VCaP (cell line): ENCODE results near the gene FAM193B.

Experiments used
- H3K27ac ChIP-seq: fragments of 450-650 bp; 2 replicates; pipeline ENCODE4 v1.5.1; 2017
- TF ChIP-seq, protein P1 (sequence below): fragments of 450-650 bp; conservative IDR thresholded peaks from 2 replicates; pipeline ENCODE4 v1.5.1; 2017; ENCODE audit warnings: mild to moderate bottlenecking, moderate library complexity

The FAM193B gene

DNA sequence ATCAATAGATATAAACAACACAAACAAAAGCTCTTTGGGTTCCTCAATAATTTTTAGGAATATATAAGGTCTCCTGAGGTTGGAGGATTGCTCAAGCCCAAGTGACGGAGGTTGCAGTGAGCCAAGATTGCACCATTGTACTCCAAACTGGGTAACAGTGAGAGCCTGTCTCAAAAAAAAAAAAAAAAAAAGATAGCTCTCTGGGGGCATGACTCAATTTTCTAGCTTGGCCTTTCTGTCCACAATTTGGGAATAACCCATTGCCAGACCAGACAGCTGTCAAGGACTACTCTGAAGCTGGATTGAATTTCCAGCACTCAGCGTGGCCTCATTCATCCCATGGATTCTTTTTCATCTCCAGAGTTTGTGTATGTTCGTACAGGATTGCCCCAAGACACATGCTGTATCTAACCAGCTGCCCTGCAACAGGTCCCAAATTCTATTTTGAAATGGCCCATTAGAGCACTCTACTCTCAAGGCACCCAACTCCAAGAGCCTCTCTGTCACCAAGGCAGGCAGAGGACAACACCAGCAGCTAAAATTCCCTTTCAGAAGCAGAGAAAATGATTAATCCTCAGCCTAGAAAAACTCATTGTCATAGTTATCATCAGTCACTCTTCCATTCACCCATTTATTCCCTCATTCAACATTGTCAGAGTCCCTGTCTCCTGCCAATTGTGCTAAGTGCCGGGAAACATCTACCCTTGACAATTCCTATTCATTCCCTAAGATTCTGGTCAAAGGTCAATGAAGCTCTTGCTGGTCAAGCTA, 8.7 kb downstream of the FAM193B start:
- no peak overlapping the region for H3K27ac ChIP-seq
- TF ChIP-seq, protein P1, sequence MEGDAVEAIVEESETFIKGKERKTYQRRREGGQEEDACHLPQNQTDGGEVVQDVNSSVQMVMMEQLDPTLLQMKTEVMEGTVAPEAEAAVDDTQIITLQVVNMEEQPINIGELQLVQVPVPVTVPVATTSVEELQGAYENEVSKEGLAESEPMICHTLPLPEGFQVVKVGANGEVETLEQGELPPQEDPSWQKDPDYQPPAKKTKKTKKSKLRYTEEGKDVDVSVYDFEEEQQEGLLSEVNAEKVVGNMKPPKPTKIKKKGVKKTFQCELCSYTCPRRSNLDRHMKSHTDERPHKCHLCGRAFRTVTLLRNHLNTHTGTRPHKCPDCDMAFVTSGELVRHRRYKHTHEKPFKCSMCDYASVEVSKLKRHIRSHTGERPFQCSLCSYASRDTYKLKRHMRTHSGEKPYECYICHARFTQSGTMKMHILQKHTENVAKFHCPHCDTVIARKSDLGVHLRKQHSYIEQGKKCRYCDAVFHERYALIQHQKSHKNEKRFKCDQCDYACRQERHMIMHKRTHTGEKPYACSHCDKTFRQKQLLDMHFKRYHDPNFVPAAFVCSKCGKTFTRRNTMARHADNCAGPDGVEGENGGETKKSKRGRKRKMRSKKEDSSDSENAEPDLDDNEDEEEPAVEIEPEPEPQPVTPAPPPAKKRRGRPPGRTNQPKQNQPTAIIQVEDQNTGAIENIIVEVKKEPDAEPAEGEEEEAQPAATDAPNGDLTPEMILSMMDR: no peak

DNA sequence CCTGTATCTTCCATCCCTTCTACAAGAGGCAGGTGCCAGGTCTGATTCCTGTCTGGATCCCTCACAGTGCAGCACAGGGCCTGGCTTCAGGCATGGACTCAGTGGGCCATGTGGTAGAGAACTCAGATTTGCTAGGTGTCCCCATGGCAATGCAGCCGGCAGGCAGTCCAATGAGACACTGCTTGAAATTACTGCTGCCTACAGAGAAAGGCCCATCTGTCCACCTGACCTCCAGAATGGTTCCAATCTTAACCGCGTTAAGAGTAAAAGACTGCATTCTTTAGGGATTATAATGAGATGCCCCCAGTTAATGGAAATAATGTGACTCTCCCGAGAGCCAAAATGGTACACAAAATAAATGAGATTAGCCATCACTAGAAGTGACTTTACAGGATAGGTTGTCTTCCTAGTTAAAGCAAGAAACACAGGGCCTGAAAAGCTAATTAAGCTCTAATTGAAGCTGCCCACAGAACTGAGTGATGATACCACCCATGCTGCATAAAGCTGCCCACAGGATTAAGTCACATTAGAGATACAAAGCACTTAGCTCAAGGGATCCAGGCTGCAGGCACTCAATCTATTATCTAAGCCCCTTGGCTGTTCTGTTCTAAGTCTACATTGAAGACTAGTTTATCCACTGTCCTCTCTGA, 11.4 kb downstream of the FAM193B start:
- no peak overlapping the region for H3K27ac ChIP-seq
- TF ChIP-seq, protein P1: no peak

DNA sequence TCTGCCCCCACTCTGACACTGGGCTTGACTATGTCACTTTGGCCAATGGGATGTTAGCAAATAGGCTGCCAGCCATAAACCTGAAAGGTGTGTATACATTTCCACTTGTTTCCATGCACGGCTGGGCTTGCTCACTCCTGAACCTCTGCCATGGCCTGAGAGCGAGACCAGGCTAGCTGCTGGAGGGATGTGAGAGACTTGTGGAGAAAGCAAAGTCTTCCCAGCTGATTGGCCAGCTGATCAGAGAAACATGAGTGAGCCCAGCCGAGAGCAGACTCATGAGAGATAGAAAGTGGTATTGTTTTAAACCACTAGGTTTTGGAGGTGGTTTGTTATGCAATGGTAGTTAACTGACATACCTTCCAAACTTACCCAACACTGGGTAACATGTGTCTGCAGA, 13.9 kb downstream of the FAM193B start:
- H3K27ac ChIP-seq: peak overlapping the region; percentile 75
- TF ChIP-seq, protein P1: no peak

DNA sequence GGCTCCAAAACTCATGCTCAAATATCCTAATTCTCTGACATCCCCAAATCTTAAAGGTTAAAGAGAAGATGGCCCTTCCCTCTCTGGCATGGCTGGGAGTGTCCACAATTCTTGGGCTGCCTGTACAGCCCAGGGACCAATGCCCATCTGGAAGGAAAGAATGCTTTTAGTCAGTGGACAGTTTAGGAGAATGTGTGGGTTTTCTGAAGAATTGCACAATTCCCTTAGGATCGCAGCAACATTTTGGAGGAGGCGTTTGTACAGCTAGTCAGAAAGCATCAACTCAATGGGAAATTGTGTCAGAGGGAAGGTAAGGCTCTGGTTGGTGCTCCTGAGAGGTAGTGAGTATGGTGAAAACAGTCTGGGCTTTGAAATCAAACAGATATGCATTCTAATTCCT, 15.0 kb downstream of the FAM193B start:
- TF ChIP-seq, protein P1: no peak
- H3K27ac ChIP-seq: peak overlapping the region; percentile 75

DNA sequence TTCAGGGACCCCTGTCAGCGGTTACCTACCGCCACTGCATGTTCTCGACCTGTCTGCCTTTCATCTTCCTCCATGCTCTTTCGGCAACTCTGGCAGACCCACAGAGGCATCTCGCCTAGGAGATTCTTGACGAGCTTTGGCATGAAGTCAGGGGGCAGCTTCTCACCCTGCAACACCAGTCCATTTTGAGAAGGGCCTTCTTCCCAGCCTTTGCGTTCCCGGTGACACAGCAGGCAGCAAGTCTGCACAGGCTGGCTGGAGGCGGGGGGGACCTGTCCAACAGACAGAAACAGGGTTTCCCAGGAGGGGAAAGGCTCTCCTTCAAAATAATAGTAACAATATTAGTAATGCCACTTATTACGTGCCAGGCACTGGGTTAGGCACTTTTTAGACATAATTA, 15.5 kb downstream of the FAM193B start:
- TF ChIP-seq, protein P1: no peak
- H3K27ac ChIP-seq: peak overlapping the region; percentile 75

DNA sequence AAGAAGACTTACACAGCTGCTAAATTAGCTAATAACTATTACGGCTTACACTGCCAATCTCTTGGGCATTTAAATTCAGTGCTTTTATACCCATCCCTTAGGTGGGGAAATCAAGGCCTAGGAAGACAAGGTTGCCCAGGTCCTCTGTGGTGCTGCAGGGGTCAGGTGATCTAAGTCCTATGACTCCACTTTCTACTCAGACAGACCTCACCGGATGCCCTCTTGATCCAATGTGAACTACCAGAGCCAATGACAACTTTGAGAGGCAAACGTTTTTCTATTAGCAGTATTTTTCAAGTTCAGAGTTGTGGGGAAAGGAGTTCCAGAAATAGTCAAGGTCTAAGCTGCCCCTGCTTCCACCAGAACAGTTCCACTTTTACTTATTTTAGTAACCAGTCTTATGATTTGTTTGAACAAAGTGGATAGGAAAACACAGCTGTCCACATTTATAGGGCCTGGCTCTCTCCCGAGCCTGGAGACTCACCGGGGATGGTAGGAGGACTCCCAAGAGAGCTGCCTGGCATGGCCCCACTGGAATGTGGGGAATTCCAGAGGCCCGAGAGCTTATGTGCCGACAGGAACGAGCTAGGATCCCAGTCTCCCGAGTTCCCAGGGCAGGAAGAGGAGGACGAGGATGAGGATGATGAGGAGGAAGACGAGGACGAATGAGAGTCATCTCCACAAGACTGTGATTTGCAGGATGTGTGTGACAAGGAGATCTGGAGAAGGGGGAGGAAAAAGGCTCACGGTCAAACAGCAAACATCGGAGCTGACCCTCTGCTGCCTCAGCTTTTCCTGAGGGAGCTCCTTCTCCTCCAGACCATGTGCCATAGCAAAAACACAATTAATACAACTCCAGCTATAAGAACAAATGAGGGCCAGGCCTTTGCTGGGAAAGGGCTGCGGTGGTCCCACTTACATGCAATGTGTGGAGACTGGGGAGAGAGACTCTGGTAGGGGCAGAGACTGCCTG, 16.7 kb downstream of the FAM193B start:
- TF ChIP-seq, protein P1: no peak
- peak overlapping the region; percentile 75 for H3K27ac ChIP-seq

DNA sequence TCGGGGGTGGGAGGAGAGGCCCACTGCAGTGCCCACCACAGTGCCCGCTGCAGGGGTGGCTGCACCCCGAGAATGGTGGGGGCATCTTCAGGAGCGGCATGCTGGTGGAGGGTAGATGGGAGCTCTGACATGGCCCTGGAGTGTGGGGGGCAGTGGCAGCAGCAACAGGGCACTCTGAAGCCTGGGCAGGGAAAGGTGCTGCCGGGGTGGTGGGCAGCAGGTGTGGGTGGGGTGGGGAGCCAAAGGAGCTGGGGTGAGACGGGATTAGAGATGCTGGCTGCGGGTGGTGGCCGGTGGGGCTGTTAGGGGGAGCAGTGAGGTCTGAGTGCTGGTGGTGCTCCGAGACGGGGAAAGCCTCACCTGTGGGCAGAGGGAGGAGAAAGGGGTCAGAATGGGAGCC, 18.0 kb downstream of the FAM193B start:
- peak overlapping the region; percentile 75 for H3K27ac ChIP-seq
- TF ChIP-seq, protein P1: no peak
